Epithelial cell of proximal tubule (primary cell): ENCODE results near the gene RPAP3. TPM values are rescaled to one million over a fixed set of nuclear protein-coding genes. Genes with fewer than 3 reads are reported as not detected.
A peak's percentile ranks its signal among the peaks of the same experiment; 100 is the strongest.

Experiments used
- DNase-seq: peaks from one replicate; pipeline ENCODE4 v3.0.0-alpha.2; 2011; ENCODE audit warnings: low read depth
- H3K4me3 ChIP-seq: 2 replicates; pipeline ENCODE4 v1.5.1; 2011; ENCODE audit warnings: low read depth, mild to moderate bottlenecking, low read length
- CTCF ChIP-seq: conservative IDR thresholded peaks from 2 replicates; pipeline ENCODE4 v1.5.1; 2012; ENCODE audit warnings: low read depth, mild to moderate bottlenecking, low read length
- total RNA-seq: library from RNA; depleted of rRNA; stranded (reverse); fragments of >200 nt; gene quantifications from 2 replicates; pipeline ENCODE4 v1.2.3, GENCODE V29; 2015

RPAP3 gene
- total RNA-seq, 1 donor from 2014 or later: 23.1 TPM

GRCh38 chr12:47743311-47743860, 37.6 kb upstream of the RPAP3 start:
- no peak overlapping the region for H3K4me3 ChIP-seq
- DNase-seq: no peak
- TF ChIP-seq CTCF: no peak

- TF ChIP-seq CTCF: peak; percentile 98
- no peak for DNase-seq
- H3K4me3 ChIP-seq: no peak overlapping the region
Observed at GRCh38 chr12:47742253-47742825, 36.5 kb upstream of the RPAP3 start.

GRCh38 chr12:47741340-47741703, 35.5 kb upstream of the RPAP3 start:
- DNase-seq: no peak
- no peak for TF ChIP-seq CTCF

DNA sequence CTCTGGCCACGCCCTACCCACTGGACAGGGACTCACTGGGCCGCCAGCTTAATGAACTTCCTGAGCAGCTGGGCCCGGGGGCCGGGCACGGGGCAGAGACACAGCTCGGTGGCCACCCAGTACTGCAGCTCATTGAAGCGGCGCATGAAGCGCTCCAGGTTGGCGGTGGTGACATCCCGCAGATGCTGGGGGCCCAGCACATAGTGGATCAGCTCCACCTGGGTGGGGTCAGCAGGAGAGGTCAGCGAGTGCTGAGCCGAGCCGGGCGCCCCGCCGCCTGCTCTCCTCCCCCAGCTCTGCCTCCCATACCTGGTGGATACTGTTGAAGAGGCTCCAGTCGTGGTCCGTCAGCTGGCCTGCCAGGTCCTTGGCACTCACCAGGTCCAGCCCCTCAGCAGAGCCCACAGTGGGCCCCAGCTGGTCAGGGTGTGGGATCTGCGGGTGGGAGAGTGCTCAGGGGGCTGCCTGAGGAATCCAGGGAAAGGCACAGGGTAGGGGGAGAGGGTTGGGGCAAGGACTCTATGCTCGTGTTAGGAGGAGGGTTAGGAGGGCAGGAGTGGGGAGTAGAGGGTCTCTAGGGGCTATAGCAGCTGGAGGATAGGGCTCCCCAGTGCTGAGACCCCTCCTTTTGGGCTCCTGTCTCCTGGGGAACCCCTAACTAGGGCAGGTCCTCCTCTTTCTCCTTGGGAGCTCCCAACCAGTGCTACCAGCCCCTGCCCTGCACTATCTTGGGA, 34.9 kb upstream of the RPAP3 start:
- no peak for DNase-seq
- TF ChIP-seq CTCF: no peak
- no peak overlapping the region for H3K4me3 ChIP-seq

More at GRCh38 chr12:47741340-47741703, 35.5 kb upstream of the RPAP3 start:
- H3K4me3 ChIP-seq: no peak overlapping the region

DNA sequence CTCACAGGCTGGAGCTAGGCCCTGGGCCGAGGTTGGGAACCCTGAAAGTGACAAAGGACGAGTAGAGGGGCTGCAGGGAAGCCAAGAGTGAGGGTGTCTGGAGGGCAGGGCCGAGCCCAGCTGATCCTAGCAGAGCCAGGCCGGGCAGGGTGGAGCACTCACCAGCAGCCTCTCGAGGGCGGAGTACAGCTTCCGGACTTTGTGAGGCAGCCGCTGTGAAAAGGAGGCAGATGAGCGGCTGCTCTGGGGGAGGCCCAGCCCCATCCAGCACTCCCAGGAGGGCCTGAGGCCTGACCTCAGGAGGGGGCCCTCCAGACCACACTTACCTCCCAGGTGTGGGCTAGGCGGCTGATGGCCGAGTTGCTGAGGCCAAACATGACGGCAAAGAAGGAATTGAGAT, 34.1 kb upstream of the RPAP3 start:
- DNase-seq: no peak
- H3K4me3 ChIP-seq: no peak overlapping the region
- TF ChIP-seq CTCF: no peak

GRCh38 chr12:47739297-47739696, 33.5 kb upstream of the RPAP3 start:
- no peak overlapping the region for H3K4me3 ChIP-seq
- DNase-seq: no peak
- no peak for TF ChIP-seq CTCF
